Transverse colon (tissue), 4 donors: Measurements from ENCODE around the gene ARPP21.

Experiments
- EP300 ChIP-seq: sonication (generic); formaldehyde crosslinking; IDR thresholded peaks from one replicate; pipeline ENCODE4 v1.6.1; 2017; ENCODE audit warnings: antibody characterized with exemption, low read depth
- POLR2A ChIP-seq: fragments of 450-650 bp; IDR thresholded peaks from one replicate; pipeline ENCODE4 v1.6.1; 2016; ENCODE audit warnings: antibody characterized with exemption, mild to moderate bottlenecking, moderate library complexity
- POLR2AphosphoS5 ChIP-seq, 3 donors: sonication (generic); formaldehyde crosslinking; IDR thresholded peaks; one replicate each; pipeline ENCODE4 v1.6.1; 2016; ENCODE audit warnings: antibody characterized with exemption in 3 of 3
- TF ChIP-seq, protein P1 (sequence below), 5 experiments: fragments of 200-600 bp in 3 of 5; fragments of 450-650 bp in 2 of 5; sonication (generic) in 3 of 5; IDR thresholded peaks; 1 replicate in 2 of 5; 2 replicates in 3 of 5; pipeline ENCODE4 v1.5.1; 2016 to 2017; ENCODE audit warnings: antibody characterized with exemption in 5 of 5, inconsistent platforms in 3 of 5, mild to moderate bottlenecking in 2 of 5, moderate library complexity in 1 of 5

GRCh38 chr3:35677797-35678196 lies 38.5 kb downstream of the ARPP21 start:
- TF ChIP-seq, protein P1, sequence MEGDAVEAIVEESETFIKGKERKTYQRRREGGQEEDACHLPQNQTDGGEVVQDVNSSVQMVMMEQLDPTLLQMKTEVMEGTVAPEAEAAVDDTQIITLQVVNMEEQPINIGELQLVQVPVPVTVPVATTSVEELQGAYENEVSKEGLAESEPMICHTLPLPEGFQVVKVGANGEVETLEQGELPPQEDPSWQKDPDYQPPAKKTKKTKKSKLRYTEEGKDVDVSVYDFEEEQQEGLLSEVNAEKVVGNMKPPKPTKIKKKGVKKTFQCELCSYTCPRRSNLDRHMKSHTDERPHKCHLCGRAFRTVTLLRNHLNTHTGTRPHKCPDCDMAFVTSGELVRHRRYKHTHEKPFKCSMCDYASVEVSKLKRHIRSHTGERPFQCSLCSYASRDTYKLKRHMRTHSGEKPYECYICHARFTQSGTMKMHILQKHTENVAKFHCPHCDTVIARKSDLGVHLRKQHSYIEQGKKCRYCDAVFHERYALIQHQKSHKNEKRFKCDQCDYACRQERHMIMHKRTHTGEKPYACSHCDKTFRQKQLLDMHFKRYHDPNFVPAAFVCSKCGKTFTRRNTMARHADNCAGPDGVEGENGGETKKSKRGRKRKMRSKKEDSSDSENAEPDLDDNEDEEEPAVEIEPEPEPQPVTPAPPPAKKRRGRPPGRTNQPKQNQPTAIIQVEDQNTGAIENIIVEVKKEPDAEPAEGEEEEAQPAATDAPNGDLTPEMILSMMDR (IDR thresholded peaks at IDR 0.05) = no peak
- no peak for TF ChIP-seq POLR2A
- TF ChIP-seq POLR2AphosphoS5 (IDR thresholded peaks at IDR 0.05) = no peak
- TF ChIP-seq EP300 = no peak
